GM12873 (cell line): ENCODE measurements around the gene CDH13.

Experiments used
- TF ChIP-seq, protein P1 (sequence below): IDR thresholded peaks from 2 replicates; pipeline ENCODE4 v1.5.1; 2012; ENCODE audit warnings: low read depth, mild to moderate bottlenecking, moderate library complexity, low read length, control low read depth; ENCODE audit not compliant: insufficient read depth; ENCODE audit errors: missing control alignments

The CDH13 gene

DNA sequence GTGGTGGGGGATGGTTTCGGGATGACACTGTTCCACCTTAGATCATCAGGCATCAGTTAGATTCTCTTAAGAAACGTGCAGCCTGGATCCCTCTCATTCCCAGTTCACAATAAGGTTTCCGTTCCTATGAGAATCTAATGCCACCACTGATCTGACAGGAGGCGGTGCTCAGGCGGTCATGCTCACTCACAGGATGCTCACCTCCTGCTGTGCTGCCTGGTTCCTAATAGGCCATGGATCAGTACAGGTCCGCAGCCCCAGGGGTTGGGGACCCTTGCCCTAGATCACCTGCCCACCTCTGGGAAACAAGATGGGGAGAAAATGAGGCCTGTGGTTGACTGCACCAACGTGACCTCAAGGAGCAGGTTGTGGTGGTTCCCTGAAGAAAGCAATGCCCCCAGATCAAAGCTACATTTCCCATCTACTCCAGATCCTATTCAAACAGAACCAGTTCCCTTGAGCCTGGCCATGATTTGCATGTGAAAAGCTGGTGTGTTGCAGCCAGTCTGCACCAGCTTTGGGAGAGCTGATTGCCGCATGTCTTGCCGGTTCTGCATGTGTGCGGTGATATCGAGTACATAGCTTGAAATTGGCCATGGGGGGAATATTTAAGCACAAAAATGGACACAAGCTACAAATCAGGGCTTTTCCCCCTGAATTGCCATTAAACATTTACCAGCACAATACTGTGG, 997.8 kb downstream of the CDH13 start:
- TF ChIP-seq, protein P1, sequence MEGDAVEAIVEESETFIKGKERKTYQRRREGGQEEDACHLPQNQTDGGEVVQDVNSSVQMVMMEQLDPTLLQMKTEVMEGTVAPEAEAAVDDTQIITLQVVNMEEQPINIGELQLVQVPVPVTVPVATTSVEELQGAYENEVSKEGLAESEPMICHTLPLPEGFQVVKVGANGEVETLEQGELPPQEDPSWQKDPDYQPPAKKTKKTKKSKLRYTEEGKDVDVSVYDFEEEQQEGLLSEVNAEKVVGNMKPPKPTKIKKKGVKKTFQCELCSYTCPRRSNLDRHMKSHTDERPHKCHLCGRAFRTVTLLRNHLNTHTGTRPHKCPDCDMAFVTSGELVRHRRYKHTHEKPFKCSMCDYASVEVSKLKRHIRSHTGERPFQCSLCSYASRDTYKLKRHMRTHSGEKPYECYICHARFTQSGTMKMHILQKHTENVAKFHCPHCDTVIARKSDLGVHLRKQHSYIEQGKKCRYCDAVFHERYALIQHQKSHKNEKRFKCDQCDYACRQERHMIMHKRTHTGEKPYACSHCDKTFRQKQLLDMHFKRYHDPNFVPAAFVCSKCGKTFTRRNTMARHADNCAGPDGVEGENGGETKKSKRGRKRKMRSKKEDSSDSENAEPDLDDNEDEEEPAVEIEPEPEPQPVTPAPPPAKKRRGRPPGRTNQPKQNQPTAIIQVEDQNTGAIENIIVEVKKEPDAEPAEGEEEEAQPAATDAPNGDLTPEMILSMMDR = no peak

DNA sequence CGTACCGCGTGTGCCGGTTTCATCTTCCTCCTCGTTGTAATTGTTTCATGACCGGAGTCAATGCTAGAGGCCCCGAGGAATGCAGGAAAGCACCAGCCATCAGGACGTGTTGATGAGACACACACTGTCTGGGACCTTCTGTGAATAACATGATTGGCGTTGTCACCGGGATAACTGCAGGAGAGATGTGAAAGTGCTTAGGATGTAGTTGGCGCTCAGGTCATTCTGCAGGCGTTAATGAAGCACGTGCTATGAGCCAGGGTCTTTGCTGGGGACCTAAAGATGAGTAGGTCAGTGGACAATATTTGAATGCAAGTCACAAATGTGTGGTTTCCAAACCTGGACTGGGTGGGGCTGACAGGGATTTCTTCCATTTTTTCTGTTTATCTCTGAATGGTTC, 999.4 kb downstream of the CDH13 start:
- TF ChIP-seq, protein P1 = no peak

DNA sequence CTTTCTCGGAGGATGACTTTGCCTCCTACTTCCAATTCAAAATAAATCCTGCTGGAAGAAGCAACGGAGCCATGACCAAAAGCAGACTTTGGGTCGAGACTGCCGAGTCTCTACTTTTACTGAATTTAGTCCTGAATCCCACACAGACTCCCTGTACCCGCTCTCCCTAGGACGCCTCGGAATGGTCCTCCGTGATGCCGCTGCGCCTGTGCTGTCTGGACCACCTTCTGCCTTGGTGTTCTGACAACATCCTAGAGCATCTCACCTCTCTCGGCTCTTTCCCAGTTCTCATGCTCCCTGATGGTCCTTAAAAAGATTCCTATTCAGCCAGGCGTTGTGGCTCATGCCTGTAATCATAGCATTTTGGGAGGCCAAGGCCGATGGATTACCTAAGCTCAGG, 999.9 kb downstream of the CDH13 start:
- TF ChIP-seq, protein P1 = no peak

DNA sequence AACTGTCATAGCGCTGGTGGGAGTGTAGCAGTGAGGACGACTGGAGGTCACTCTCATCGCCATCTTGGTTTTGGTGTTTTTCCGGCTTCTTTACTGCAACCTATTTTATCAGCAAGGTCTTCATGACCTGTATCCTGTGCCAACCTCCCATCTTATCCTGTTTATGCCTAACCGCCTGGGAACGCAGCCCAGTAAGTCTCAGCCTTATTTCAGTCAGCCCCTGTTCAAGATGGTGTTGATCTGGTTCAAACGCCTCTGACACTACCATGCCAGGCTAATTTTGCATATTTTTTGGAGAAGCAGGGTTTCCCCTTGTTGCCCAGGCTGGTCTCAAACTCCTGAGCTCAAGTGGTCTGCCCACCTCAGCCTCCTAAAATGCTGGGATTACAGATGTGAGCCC, 1001.2 kb downstream of the CDH13 start:
- TF ChIP-seq, protein P1 = no peak

DNA sequence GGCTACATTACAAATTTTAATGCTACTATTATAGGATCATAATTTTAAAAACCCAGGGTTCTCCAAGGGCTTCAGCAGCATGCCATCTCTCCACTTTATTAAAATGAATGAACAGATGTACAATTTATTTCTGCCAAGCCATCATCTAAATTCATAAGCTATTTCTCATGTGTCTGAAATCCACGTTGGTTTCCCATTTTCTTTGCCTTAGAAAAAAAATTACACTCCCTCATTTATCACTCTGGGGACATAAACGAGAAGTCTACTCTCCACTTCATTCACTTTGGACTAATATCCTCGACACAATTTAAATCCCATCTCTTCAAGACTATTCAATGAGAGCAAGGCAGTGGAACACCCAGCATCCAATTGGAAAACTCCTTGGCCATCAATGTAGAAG, 1002.7 kb downstream of the CDH13 start:
- TF ChIP-seq, protein P1 = no peak

DNA sequence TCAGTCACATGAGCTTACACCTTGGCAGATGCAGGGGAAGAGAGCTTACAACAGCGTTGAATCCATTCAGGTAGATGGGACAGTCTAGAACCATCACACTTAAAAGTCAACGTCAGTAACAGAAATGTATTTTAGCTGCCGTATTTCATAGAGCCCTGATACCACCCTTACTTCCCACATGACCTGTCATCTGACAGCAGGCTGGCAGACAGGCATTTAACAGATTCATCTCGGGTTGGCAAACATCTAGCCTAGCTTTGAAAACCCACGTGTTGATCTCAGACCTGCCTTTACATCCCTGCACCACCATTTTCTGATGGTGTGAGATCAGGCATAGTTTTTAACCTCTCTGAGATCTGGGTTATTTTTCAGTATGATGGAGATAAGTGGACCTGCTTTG, 1003.1 kb downstream of the CDH13 start:
- TF ChIP-seq, protein P1 = no peak

DNA sequence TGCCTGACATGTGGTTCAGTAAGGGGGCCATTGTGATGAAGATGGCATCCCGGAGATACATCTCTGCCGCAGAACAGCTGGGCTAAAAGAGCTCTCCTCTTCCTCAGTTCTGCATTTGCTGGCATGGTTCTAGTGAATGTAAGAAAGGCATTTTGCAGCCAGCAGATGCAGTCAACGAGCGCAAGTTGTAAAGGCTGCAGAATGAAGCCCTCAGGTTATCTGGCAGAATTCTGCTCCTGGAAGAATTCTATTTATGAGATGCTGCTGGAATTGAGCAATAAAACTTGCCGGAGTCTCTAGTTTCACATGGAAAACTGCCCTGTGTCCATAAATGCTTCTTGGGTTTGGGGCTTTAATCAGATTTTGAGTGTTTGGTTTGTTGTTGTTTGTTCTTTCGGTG, 1004.2 kb downstream of the CDH13 start:
- TF ChIP-seq, protein P1 = no peak

DNA sequence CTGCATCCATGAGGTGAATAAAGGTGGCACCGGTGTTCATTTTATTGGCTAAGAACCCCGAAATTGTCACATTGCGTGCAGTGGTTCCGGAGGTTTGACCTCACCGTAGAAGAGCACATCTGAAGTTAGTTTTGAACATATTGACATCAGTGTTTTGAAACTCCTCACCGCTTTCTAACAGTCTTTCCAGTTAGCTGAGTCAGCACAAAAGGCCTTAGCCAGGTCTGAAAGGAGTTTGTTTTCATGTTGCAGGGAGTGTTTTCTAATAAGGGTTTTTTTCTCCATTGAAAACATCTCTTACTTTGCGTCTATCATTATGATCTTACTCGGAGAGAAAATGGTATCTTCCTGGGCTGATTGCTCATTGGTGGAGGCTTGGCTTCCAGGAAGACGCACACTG, 1006.5 kb downstream of the CDH13 start:
- TF ChIP-seq, protein P1 = no peak
